GM21515 (cell line): ENCODE results near the gene HTT.

Source experiments
- ATAC-seq: cut with Tn5 transposase; IDR thresholded peaks from one replicate; pipeline ENCODE4 v1.9.1; 2021; ENCODE audit not compliant: unreplicated experiment

HTT gene

GRCh38 chr4:3246458-3247398 is 172.2 kb downstream of the HTT start:
- ATAC-seq: no peak

GRCh38 chr4:3247399-3248177 is 173.1 kb downstream of the HTT start:
- ATAC-seq: no peak

- no peak for ATAC-seq
Observed at GRCh38 chr4:3248178-3248480, 173.6 kb downstream of the HTT start.

- ATAC-seq: no peak
Observed at GRCh38 chr4:3248811-3249661, 174.6 kb downstream of the HTT start, which contains the start of gene MSANTD1. TSS of gene MSANTD1 (plus strand) at chr4:3249159. CDS start at chr4:3249223, 64 bp downstream.

- no peak for ATAC-seq
Observed at GRCh38 chr4:3249711-3250437, 175.4 kb downstream of the HTT start.

- no peak for ATAC-seq
Observed at GRCh38 chr4:3250438-3250955, 176.0 kb downstream of the HTT start.

GRCh38 chr4:3250956-3251690 is 176.6 kb downstream of the HTT start:
- no peak for ATAC-seq

- no peak for ATAC-seq
Observed at GRCh38 chr4:3251691-3252479, 177.4 kb downstream of the HTT start.

GRCh38 chr4:3252480-3252828 is 178.0 kb downstream of the HTT start:
- no peak for ATAC-seq

GRCh38 chr4:3252831-3253641 is 178.6 kb downstream of the HTT start:
- ATAC-seq: no peak

- ATAC-seq: no peak
Observed at GRCh38 chr4:3253808-3254207, 179.3 kb downstream of the HTT start.

GRCh38 chr4:3254302-3255131 is 180.0 kb downstream of the HTT start:
- ATAC-seq: no peak

- ATAC-seq: no peak
Observed at GRCh38 chr4:3255611-3256186, 181.2 kb downstream of the HTT start.

GRCh38 chr4:3256230-3257102 is 182.0 kb downstream of the HTT start:
- no peak for ATAC-seq

- ATAC-seq: no peak
Observed at GRCh38 chr4:3257103-3257555, 182.6 kb downstream of the HTT start.
